Neutrophil (primary cell): Measurements from ENCODE around the gene TMEM120A.

ENCODE experiments used
- H3K27ac ChIP-seq: fragments of 200-600 bp; sonication (generic); 2 replicates; pipeline ENCODE4 v1.5.1; 2016; ENCODE audit warnings: mild to moderate bottlenecking, moderate library complexity
- H3K27me3 ChIP-seq: fragments of 200-600 bp; sonication (generic); 2 replicates; pipeline ENCODE4 v1.6.0; 2016; ENCODE audit warnings: mild to moderate bottlenecking
- H3K36me3 ChIP-seq: fragments of 200-600 bp; sonication (generic); 2 replicates; pipeline ENCODE4 v1.5.1; 2017
- H3K4me1 ChIP-seq, 2 experiments: fragments of 200-600 bp in 1 of 2; sonication (generic) in 1 of 2; 1 replicate in 1 of 2; 2 replicates in 1 of 2; pipeline versions ENCODE4 v1.5.1 to v1.6.1; 2013 to 2016; ENCODE audit warnings: low read depth in 1 of 2, low read length in 1 of 2, mild to moderate bottlenecking in 1 of 2, moderate library complexity in 1 of 2; ENCODE audit not compliant: control insufficient read depth in 1 of 2, insufficient read depth in 1 of 2
- H3K4me3 ChIP-seq, 2 experiments: fragments of 200-600 bp in 1 of 2; sonication (generic) in 1 of 2; 1 replicate in 1 of 2; 2 replicates in 1 of 2; pipeline ENCODE4 v1.5.1; 2013 to 2016; ENCODE audit warnings: low read depth in 1 of 2, low read length in 1 of 2, mild to moderate bottlenecking in 1 of 2, moderate library complexity in 1 of 2
- H3K9me3 ChIP-seq: fragments of 200-600 bp; sonication (generic); 2 replicates; pipeline ENCODE4 v1.5.1; 2016
- TF ChIP-seq, protein P1 (sequence below): fragments of 200-600 bp; sonication (generic); IDR thresholded peaks from 2 replicates; pipeline ENCODE4 v1.5.1; 2016; ENCODE audit warnings: antibody characterized with exemption

The TMEM120A gene

DNA sequence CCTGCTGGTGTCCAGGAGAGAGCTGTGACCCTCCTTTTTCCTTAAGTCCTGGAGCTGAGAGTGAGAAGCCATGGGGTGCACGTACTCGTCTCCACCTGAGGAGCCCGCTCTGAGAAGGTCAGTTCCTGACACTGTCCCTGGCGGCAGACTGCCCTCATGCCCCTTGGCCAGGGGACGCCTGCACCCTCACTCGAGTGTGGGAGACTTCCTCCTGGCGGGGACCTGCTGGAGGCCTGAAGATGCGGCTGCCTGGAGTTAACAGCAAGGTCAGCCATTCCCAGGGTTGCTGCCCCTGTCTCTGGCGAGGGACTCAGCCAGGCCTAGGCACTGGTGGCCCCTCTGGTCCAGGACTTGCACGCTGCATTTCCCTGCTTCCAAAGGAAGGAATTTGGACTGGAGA lies 26.4 kb downstream of the TMEM120A start:
- Histone ChIP-seq H3K4me1 (peaks cover 27 to 28% of the 10 kb centered on the region in 2 experiments), H3K27me3 (no peaks in the 10 kb centered on the region), H3K4me3 (no peak overlapping the region), H3K27ac (peak overlapping the region; percentile 14), H3K9me3 (no peaks in the 10 kb centered on the region), H3K36me3 (peaks cover 29% of the 10 kb centered on the region)
- TF ChIP-seq, protein P1, sequence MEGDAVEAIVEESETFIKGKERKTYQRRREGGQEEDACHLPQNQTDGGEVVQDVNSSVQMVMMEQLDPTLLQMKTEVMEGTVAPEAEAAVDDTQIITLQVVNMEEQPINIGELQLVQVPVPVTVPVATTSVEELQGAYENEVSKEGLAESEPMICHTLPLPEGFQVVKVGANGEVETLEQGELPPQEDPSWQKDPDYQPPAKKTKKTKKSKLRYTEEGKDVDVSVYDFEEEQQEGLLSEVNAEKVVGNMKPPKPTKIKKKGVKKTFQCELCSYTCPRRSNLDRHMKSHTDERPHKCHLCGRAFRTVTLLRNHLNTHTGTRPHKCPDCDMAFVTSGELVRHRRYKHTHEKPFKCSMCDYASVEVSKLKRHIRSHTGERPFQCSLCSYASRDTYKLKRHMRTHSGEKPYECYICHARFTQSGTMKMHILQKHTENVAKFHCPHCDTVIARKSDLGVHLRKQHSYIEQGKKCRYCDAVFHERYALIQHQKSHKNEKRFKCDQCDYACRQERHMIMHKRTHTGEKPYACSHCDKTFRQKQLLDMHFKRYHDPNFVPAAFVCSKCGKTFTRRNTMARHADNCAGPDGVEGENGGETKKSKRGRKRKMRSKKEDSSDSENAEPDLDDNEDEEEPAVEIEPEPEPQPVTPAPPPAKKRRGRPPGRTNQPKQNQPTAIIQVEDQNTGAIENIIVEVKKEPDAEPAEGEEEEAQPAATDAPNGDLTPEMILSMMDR: no peak

DNA sequence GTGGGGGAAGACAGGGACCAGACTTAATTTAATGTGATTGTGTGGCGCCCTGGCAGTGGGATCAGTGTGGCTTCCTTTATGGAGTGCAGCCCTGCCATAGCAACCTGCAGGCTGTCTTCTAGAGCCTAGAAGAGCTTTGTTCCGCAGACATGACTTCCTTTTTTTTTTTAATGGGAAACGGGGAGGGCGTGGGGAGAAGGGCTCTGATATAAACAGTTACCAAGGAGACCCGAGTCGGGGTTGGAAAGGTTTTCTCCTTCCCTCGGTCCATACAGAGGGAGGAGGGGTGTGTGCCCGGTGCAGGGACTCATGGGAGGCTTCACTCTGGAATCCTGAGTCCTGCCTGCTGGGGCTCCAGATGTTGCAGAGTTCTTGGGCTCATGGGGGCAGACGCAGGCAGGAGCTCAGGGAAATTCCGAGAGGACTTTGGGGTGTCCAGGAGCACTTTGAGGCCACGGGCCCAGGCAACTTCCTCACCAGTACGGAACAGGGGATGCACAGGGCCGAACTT lies 26.9 kb downstream of the TMEM120A start:
- H3K27me3 ChIP-seq: no peaks in the 10 kb centered on the region
- peak overlapping the region; percentile 14 for H3K27ac ChIP-seq
- H3K36me3 ChIP-seq: peaks cover 25% of the 10 kb centered on the region
- TF ChIP-seq, protein P1: no peak
- peak overlapping the region in 1 of 2 experiments; percentile 2 for H3K4me3 ChIP-seq
- H3K9me3 ChIP-seq: no peaks in the 10 kb centered on the region
- H3K4me1 ChIP-seq: peaks cover 26 to 27% of the 10 kb centered on the region in 2 experiments

DNA sequence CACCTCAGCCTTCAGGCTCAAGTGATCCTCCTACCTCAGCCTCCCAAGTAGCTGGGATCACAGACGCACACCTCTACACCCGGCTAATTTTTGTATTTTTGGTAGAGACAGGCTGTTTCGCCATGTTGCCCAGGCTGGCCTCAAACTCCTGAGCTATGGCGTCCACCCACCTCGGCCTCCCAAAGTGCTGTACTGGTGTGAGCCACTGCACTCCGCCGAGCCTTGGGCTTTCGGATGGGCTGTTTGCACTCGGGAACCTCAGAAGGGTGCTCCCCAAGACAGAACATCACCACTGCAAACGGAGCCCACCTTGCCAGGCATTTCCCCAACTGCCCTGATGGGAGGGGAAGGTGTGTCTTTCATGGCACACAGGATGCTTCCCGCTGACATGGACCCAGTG lies 27.3 kb downstream of the TMEM120A start:
- Histone ChIP-seq H3K27me3 (no peaks in the 10 kb centered on the region), H3K9me3 (no peaks in the 10 kb centered on the region), H3K36me3 (peaks cover 25% of the 10 kb centered on the region), H3K4me1 (peaks cover 21 to 22% of the 10 kb centered on the region in 2 experiments), H3K27ac (peak overlapping the region; percentile 14), H3K4me3 (no peak overlapping the region)
- TF ChIP-seq, protein P1: no peak

DNA sequence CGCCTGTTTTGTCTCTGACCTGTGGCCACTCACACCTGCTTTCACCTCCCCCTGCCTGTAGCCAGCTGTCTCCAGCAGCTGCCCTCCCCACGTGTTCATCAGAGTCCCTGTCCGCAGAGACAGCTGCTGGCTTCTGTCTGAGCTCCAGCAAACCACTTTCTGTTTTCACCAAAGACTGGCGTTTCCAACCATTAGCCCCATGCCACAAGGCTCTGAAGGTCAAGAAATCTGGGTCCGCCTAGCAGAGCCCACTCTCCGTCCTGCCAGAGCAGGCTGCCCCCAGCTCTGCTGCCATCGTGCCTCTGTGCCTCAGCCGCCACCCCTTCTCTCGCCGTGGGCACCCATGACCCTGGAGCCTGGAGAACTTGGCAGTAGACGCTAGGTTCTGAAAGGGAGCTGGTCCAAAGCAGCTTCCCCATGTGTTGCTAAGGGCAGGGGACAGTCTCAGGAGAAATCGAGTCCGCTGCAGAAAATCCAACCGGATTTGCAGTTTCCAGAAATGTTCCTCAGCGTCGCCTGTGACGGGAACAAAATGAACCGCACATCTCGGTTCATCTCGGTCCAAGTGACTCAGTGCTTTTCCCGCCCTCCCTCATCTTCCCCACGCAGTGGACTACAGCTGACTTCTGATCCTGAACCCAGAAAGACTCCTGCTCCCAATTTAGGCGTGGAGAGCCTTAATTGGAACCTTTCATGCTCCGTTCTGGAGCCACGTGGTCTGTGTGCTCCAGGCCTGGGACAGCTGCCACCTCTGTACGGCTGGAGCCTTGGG lies 28.0 kb downstream of the TMEM120A start:
- H3K9me3 ChIP-seq: no peaks in the 10 kb centered on the region
- TF ChIP-seq, protein P1: no peak
- H3K27ac ChIP-seq: no peak overlapping the region
- peaks cover 14 to 15% of the 10 kb centered on the region in 2 experiments for H3K4me1 ChIP-seq
- H3K27me3 ChIP-seq: no peaks in the 10 kb centered on the region
- H3K36me3 ChIP-seq: peaks cover 32% of the 10 kb centered on the region
- H3K4me3 ChIP-seq: no peak overlapping the region

GRCh38 chr7:75965617-75966016 lies 28.8 kb downstream of the TMEM120A start:
- Histone ChIP-seq H3K27ac (no peak overlapping the region), H3K27me3 (no peaks in the 10 kb centered on the region), H3K36me3 (peaks cover 32% of the 10 kb centered on the region), H3K9me3 (no peaks in the 10 kb centered on the region), H3K4me3 (no peak overlapping the region), H3K4me1 (peaks cover 11% of the 10 kb centered on the region in 2 experiments)
- TF ChIP-seq, protein P1: no peak
